Measurements from ENCODE around the gene NSUN6. TPM values are rescaled to one million over a fixed set of nuclear protein-coding genes. Genes with fewer than 3 reads are reported as not detected.
A peak's percentile ranks its signal among the peaks of the same experiment; 100 is the strongest.

Gene NSUN6
- total and polyA plus RNA-seq, 2 experiments from 2014 or later = 4.1 to 5.4 TPM

DNA sequence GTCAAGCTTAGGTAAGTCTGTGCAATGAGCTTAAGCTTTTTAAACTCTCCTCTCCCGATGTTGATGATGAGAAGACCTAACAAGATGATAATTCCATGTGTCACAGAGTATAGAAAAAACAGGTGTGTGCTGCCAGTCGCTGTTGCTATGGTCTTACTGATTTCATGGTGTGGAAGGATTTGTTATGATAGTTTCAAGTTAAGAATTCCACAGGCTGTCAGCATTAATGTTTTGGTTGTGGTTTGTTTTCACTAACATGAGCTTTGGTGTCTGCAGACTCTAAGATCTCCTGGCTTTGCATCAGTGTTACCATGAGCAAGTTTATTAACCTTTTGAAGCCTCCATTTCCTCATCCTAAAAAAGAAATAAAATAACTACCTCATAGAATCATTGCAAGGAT lies 123.7 kb downstream of the NSUN6 start:
- TF ChIP-seq EZH2 (IDR thresholded peaks at IDR 0.05; ENCODE audit: insufficient read depth, poor library complexity, severe bottlenecking) (no peak), EZH2phosphoT487 (IDR thresholded peaks at IDR 0.05; ENCODE audit: insufficient read depth, low read depth) (no peak)
- Histone ChIP-seq H3K4me2 (ENCODE audit: unreplicated experiment) (no peak overlapping the region), H3F3A (ENCODE audit: insufficient read depth) (0 out of 2 replicates have a peak, but pooled peaks cover 3% of the 10 kb centered on the region), H4K20me1 (ENCODE audit: insufficient read depth) (no peaks in the 10 kb centered on the region), H2AFZ (no peak overlapping the region), H3K4me1 (ENCODE audit: insufficient read depth) (peaks cover 10% of the 10 kb centered on the region), H3K27me3 (replicated peaks; ENCODE audit: insufficient read depth) (no peaks in the 10 kb centered on the region), H3K9me3 (ENCODE audit: low read depth) (no peaks in the 10 kb centered on the region), H3K79me2 (ENCODE audit: insufficient read depth) (no peaks in the 10 kb centered on the region), H3K9me2 (ENCODE audit: insufficient read depth) (no peaks in the 10 kb centered on the region), H3K9ac (no peak overlapping the region), H3K4me3 (no peak overlapping the region), H3K36me3 (ENCODE audit: low read depth) (no peaks in the 10 kb centered on the region), H3K27ac (no peak overlapping the region)
- WGBS, 2 experiments (ENCODE audit: low coverage in 1 of 2, low lambda C conversion rate in 2 of 2, missing lambda C conversion rate in 2 of 2) = 91 to 97% methylated on average over 2 of the region's 2 CpGs
- in situ Hi-C loops (cut with MboI) = loop anchor here (10.0 kb wide), 1 partner anchor 67 kb away; no protein-coding TSS in a partner anchor
- DNase-seq = no peak

DNA sequence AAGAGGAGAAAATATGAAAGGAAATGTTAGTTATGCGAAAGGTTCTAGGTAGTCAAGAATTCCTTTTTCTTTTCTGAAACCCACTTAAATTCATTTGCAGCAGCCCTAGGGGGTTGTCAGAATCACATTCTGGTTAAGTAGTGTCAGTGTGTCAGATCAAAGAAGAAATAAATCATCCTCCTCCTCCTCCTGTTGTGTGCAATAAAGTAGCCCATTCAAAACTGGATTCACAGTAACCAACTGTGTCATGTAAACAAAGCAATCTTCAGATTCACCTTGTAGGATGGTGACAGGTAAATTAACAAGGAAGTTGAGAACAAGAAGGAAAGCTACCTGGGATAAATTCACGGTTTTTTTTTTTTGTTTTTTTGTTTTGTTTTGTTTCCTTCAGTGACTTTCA lies 127.5 kb downstream of the NSUN6 start:
- Histone ChIP-seq H3K36me3 (ENCODE audit: low read depth) (no peaks in the 10 kb centered on the region), H4K20me1 (ENCODE audit: insufficient read depth) (no peaks in the 10 kb centered on the region), H3K9me3 (ENCODE audit: low read depth) (no peaks in the 10 kb centered on the region), H3K9ac (no peak overlapping the region), H2AFZ (no peak overlapping the region), H3K4me1 (ENCODE audit: insufficient read depth) (peaks cover 10% of the 10 kb centered on the region), H3K4me2 (ENCODE audit: unreplicated experiment) (no peak overlapping the region), H3F3A (ENCODE audit: insufficient read depth) (0 out of 2 replicates have a peak, but pooled peaks cover 3% of the 10 kb centered on the region), H3K27me3 (replicated peaks; ENCODE audit: insufficient read depth) (no peaks in the 10 kb centered on the region), H3K9me2 (ENCODE audit: insufficient read depth) (no peaks in the 10 kb centered on the region), H3K27ac (no peak overlapping the region), H3K79me2 (ENCODE audit: insufficient read depth) (no peaks in the 10 kb centered on the region), H3K4me3 (no peak overlapping the region)
- in situ Hi-C loops (cut with MboI) = loop anchor here (10.0 kb wide), 1 partner anchor 71 kb away; no protein-coding TSS in a partner anchor
- TF ChIP-seq EZH2 (IDR thresholded peaks at IDR 0.05; ENCODE audit: insufficient read depth, poor library complexity, severe bottlenecking) (no peak), EZH2phosphoT487 (IDR thresholded peaks at IDR 0.05; ENCODE audit: insufficient read depth, low read depth) (no peak)
- DNase-seq = no peak
- 95 to 98% methylated on average over 2 of the region's 2 CpGs for WGBS, 2 experiments (ENCODE audit: low coverage in 1 of 2, low lambda C conversion rate in 2 of 2, missing lambda C conversion rate in 2 of 2)

DNA sequence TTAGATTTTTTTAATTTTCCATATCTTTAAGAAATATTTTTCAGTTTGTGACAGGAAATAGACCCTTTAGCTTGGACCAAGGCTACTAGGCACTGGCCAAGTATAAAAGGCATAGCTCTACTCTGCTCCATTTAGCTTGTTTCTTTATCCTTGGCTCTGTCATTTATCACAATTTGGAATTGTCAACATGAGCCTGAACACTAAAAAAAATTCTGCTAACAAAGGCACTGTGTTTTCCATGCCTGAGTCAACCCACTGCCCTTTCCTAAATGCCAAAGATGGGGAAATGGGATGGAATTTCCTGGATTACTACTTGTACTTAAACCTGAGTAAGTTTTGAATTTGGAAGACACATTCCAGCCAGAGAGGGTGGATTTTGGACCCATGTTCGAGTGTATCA lies 128.4 kb downstream of the NSUN6 start:
- no peaks in the 10 kb centered on the region for H3K36me3 ChIP-seq (ENCODE audit: low read depth)
- TF ChIP-seq EZH2phosphoT487 (IDR thresholded peaks at IDR 0.05; ENCODE audit: insufficient read depth, low read depth) (no peak), EZH2 (IDR thresholded peaks at IDR 0.05; ENCODE audit: insufficient read depth, poor library complexity, severe bottlenecking) (no peak)
- H3K9me3 ChIP-seq (ENCODE audit: low read depth) = no peaks in the 10 kb centered on the region
- H2AFZ ChIP-seq = 0 out of 2 replicates have a peak overlapping the region, but pooled peaks have one; percentile 38
- H3K27ac ChIP-seq = no peak overlapping the region
- DNase-seq = peak; percentile 25
- peak overlapping the region; percentile 10 for H3K4me2 ChIP-seq (ENCODE audit: unreplicated experiment)
- H3K9me2 ChIP-seq (ENCODE audit: insufficient read depth) = no peaks in the 10 kb centered on the region
- H4K20me1 ChIP-seq (ENCODE audit: insufficient read depth) = no peaks in the 10 kb centered on the region
- H3F3A ChIP-seq (ENCODE audit: insufficient read depth) = 0 out of 2 replicates have a peak, but pooled peaks cover 3% of the 10 kb centered on the region
- H3K79me2 ChIP-seq (ENCODE audit: insufficient read depth) = no peaks in the 10 kb centered on the region
- no peak overlapping the region for H3K4me3 ChIP-seq
- no peak overlapping the region for H3K9ac ChIP-seq
- in situ Hi-C loops (cut with MboI) = loop anchor here (10.0 kb wide), 1 partner anchor 72 kb away; no protein-coding TSS in a partner anchor
- 3 to 13% methylated on average over 1 of the region's 1 CpG for WGBS, 2 experiments (ENCODE audit: low coverage in 1 of 2, low lambda C conversion rate in 2 of 2, missing lambda C conversion rate in 2 of 2)
- H3K27me3 ChIP-seq (replicated peaks; ENCODE audit: insufficient read depth) = no peaks in the 10 kb centered on the region
- peaks cover 10% of the 10 kb centered on the region for H3K4me1 ChIP-seq (ENCODE audit: insufficient read depth)

DNA sequence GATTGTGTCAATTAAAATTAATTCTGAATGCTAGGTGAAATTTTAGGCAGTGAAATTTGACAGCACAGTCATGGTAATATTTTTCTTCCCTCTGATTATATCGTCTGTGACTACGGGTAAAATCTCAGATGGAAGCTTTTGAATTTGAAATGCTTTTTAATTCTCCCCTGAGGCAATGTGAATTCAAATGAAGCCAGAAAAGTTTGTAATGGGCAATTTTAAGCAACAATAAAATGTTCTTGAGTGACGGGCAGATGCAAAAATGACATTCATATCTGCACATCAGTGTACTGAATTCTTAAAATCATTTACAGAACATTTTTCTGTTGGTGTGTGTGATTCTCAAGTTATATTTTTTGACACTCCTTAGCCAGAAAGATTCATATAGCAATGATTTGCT lies 134.5 kb downstream of the NSUN6 start:
- in situ Hi-C loops (cut with MboI) = no loop called here
- H3K9me3 ChIP-seq (ENCODE audit: low read depth) = no peaks in the 10 kb centered on the region
- H3K9me2 ChIP-seq (ENCODE audit: insufficient read depth) = 0 out of 2 replicates have a peak, but pooled peaks cover 4% of the 10 kb centered on the region
- H3F3A ChIP-seq (ENCODE audit: insufficient read depth) = no peaks in the 10 kb centered on the region
- no peak overlapping the region for H3K4me2 ChIP-seq (ENCODE audit: unreplicated experiment)
- H3K9ac ChIP-seq = no peak overlapping the region
- no peak overlapping the region for H3K4me3 ChIP-seq
- H3K36me3 ChIP-seq (ENCODE audit: low read depth) = no peaks in the 10 kb centered on the region
- DNase-seq = no peak
- H2AFZ ChIP-seq = no peak overlapping the region
- H3K27ac ChIP-seq = no peak overlapping the region
- H3K4me1 ChIP-seq (ENCODE audit: insufficient read depth) = no peaks in the 10 kb centered on the region
- no peaks in the 10 kb centered on the region for H3K27me3 ChIP-seq (replicated peaks; ENCODE audit: insufficient read depth)
- WGBS, 2 experiments (ENCODE audit: low coverage in 1 of 2, low lambda C conversion rate in 2 of 2, missing lambda C conversion rate in 2 of 2) = 63 to 68% methylated on average over 3 of the region's 3 CpGs
- no peaks in the 10 kb centered on the region for H3K79me2 ChIP-seq (ENCODE audit: insufficient read depth)
- TF ChIP-seq EZH2phosphoT487 (IDR thresholded peaks at IDR 0.05; ENCODE audit: insufficient read depth, low read depth) (no peak), EZH2 (IDR thresholded peaks at IDR 0.05; ENCODE audit: insufficient read depth, poor library complexity, severe bottlenecking) (no peak)
- no peaks in the 10 kb centered on the region for H4K20me1 ChIP-seq (ENCODE audit: insufficient read depth)

DNA sequence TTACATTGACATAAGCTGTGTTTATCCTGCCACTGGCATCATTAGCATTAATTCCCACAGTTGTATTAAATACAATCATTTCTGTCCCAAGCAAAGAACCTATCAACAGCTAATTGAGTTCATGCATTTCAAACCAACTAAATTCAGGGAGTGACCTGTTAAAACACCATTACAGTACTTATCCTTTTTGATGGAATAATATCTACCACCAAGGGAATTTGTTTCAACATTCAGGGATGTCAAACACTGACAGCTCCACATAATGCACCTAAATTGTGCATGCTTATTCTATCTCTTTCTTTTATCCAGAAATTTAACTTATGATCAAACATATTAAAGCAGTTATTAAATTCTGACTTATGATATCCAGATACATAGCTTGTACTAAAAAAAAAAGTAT lies 136.8 kb downstream of the NSUN6 start:
- Histone ChIP-seq H3K36me3 (ENCODE audit: low read depth) (no peaks in the 10 kb centered on the region), H2AFZ (no peak overlapping the region), H3K9me3 (ENCODE audit: low read depth) (no peaks in the 10 kb centered on the region), H3K9me2 (ENCODE audit: insufficient read depth) (0 out of 2 replicates have a peak, but pooled peaks cover 4% of the 10 kb centered on the region), H4K20me1 (ENCODE audit: insufficient read depth) (no peaks in the 10 kb centered on the region), H3K79me2 (ENCODE audit: insufficient read depth) (no peaks in the 10 kb centered on the region), H3K4me1 (ENCODE audit: insufficient read depth) (no peaks in the 10 kb centered on the region), H3K27me3 (replicated peaks; ENCODE audit: insufficient read depth) (no peaks in the 10 kb centered on the region), H3K4me3 (no peak overlapping the region), H3F3A (ENCODE audit: insufficient read depth) (no peaks in the 10 kb centered on the region), H3K4me2 (ENCODE audit: unreplicated experiment) (no peak overlapping the region), H3K27ac (no peak overlapping the region), H3K9ac (no peak overlapping the region)
- no peak for DNase-seq
- TF ChIP-seq EZH2phosphoT487 (IDR thresholded peaks at IDR 0.05; ENCODE audit: insufficient read depth, low read depth) = no peak
- TF ChIP-seq EZH2 (IDR thresholded peaks at IDR 0.05; ENCODE audit: insufficient read depth, poor library complexity, severe bottlenecking) = no peak
- in situ Hi-C loops (cut with MboI) = no loop called here
